BE2C (cell line): Measurements from ENCODE around the gene PHACTR4.
A peak's percentile ranks its signal among the peaks of the same experiment; 100 is the strongest.
"Not testable (repeated sequence)": the region's sequence is repeated elsewhere in the genome, so short reads cannot be mapped to it uniquely, and the experiment has no call there.

Source experiments
- DNase-seq: peaks from one replicate; pipeline ENCODE4 v3.0.0-alpha.2; 2020
- H3K27me3 ChIP-seq: fragments of 250-450 bp; sonication (Bioruptor Pico); 2 replicates; pipeline ENCODE4 v1.5.1; 2020; ENCODE audit warnings: mild to moderate bottlenecking
- H3K36me3 ChIP-seq: fragments of 250-450 bp; sonication (Bioruptor Pico); 2 replicates; pipeline ENCODE4 v1.5.1; 2020; ENCODE audit warnings: mild to moderate bottlenecking
- H3K4me1 ChIP-seq: fragments of 250-450 bp; sonication (Bioruptor Pico); 2 replicates; pipeline ENCODE4 v1.5.1; 2020
- H3K4me3 ChIP-seq: 2 replicates; pipeline ENCODE4 v1.5.1; 2011; ENCODE audit warnings: low read depth, low read length
- H3K9me3 ChIP-seq: fragments of 250-450 bp; sonication (Bioruptor Pico); 2 replicates; pipeline ENCODE4 v1.5.1; 2020
- TF ChIP-seq, protein P1 (sequence below): IDR thresholded peaks from 2 replicates; pipeline ENCODE4 v1.5.1; 2012; ENCODE audit warnings: mild to moderate bottlenecking, low read depth, low read length

Gene PHACTR4

GRCh38 chr1:28343405-28343804 lies 26.1 kb upstream of the PHACTR4 start:
- Histone ChIP-seq H3K9me3 (no peaks in the 10 kb centered on the region), H3K4me1 (no peaks in the 10 kb centered on the region), H3K4me3 (no peak overlapping the region), H3K36me3 (no peaks in the 10 kb centered on the region), H3K27me3 (no peaks in the 10 kb centered on the region)
- TF ChIP-seq, protein P1, sequence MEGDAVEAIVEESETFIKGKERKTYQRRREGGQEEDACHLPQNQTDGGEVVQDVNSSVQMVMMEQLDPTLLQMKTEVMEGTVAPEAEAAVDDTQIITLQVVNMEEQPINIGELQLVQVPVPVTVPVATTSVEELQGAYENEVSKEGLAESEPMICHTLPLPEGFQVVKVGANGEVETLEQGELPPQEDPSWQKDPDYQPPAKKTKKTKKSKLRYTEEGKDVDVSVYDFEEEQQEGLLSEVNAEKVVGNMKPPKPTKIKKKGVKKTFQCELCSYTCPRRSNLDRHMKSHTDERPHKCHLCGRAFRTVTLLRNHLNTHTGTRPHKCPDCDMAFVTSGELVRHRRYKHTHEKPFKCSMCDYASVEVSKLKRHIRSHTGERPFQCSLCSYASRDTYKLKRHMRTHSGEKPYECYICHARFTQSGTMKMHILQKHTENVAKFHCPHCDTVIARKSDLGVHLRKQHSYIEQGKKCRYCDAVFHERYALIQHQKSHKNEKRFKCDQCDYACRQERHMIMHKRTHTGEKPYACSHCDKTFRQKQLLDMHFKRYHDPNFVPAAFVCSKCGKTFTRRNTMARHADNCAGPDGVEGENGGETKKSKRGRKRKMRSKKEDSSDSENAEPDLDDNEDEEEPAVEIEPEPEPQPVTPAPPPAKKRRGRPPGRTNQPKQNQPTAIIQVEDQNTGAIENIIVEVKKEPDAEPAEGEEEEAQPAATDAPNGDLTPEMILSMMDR, result no peak
- DNase-seq, result no peak

- H3K36me3 ChIP-seq, H3K9me3 ChIP-seq, H3K4me1 ChIP-seq, DNase-seq, H3K27me3 ChIP-seq, H3K4me3 ChIP-seq: not testable (repeated sequence)
Measured at GRCh38 chr1:28353248-28353810, 16.2 kb upstream of the PHACTR4 start.

DNA sequence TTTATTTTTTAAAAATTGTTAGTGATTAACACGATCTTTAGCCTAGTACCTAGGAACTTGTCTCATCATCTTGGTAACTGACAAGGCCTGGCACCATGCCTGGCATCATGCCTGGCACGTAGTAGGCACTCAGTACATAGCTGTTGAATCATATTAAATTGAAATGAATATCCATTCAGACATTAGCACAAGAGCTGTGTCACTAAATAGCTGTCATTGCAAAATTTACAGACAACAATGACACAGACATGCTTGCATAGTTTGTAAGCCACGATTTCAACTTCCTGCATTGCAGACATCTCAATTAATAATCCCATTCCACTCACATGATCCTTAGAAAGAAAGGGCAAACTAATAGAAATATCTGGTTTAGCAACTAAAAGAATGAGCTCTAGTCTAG lies 15.4 kb upstream of the PHACTR4 start:
- no peaks in the 10 kb centered on the region for H3K36me3 ChIP-seq
- no peak for DNase-seq
- no peaks in the 10 kb centered on the region for H3K4me1 ChIP-seq
- TF ChIP-seq, protein P1, result no peak
- H3K4me3 ChIP-seq, result no peak overlapping the region
- no peaks in the 10 kb centered on the region for H3K27me3 ChIP-seq
- no peaks in the 10 kb centered on the region for H3K9me3 ChIP-seq

- H3K9me3 ChIP-seq, result no peaks in the 10 kb centered on the region
Measured at GRCh38 chr1:28358716-28359115, 10.8 kb upstream of the PHACTR4 start.

GRCh38 chr1:28359592-28360239 lies 9.8 kb upstream of the PHACTR4 start:
- DNase-seq, result peak; percentile 67
- TF ChIP-seq, protein P1, result peak; percentile 56
- no peaks in the 10 kb centered on the region for H3K27me3 ChIP-seq
- H3K4me1 ChIP-seq, result no peaks in the 10 kb centered on the region
- H3K9me3 ChIP-seq, result no peaks in the 10 kb centered on the region
- no peaks in the 10 kb centered on the region for H3K36me3 ChIP-seq
- H3K4me3 ChIP-seq, result no peak overlapping the region

More at GRCh38 chr1:28358716-28359115, 10.8 kb upstream of the PHACTR4 start:
- Histone ChIP-seq H3K4me1 (no peaks in the 10 kb centered on the region), H3K36me3 (no peaks in the 10 kb centered on the region), H3K27me3 (no peaks in the 10 kb centered on the region), H3K4me3 (no peak overlapping the region)
- TF ChIP-seq, protein P1, result no peak
- no peak for DNase-seq

- no peaks in the 10 kb centered on the region for H3K9me3 ChIP-seq
- H3K4me3 ChIP-seq, result no peak overlapping the region
- H3K27me3 ChIP-seq, result no peaks in the 10 kb centered on the region
- no peaks in the 10 kb centered on the region for H3K4me1 ChIP-seq
- H3K36me3 ChIP-seq, result no peaks in the 10 kb centered on the region
- TF ChIP-seq, protein P1, result no peak
- no peak for DNase-seq
Measured at GRCh38 chr1:28364888-28365287, 4.7 kb upstream of the PHACTR4 start.
